Uterus (tissue), 2 donors: ENCODE results near the gene RFC5.

Source experiments
- POLR2A ChIP-seq, 2 donors: fragments of 450-650 bp; IDR thresholded peaks; one replicate each; pipeline ENCODE4 v1.6.1; 2016; ENCODE audit warnings: antibody characterized with exemption in 2 of 2, mild to moderate bottlenecking in 1 of 2, moderate library complexity in 1 of 2
- TF ChIP-seq, protein P1 (sequence below), 4 experiments: fragments of 200-600 bp in 2 of 4; fragments of 450-650 bp in 2 of 4; sonication (generic) in 2 of 4; IDR thresholded peaks; one replicate each; pipeline ENCODE4 v1.5.1; 2016 to 2019; ENCODE audit warnings: antibody characterized with exemption in 4 of 4, mild to moderate bottlenecking in 2 of 4, moderate library complexity in 1 of 4

DNA sequence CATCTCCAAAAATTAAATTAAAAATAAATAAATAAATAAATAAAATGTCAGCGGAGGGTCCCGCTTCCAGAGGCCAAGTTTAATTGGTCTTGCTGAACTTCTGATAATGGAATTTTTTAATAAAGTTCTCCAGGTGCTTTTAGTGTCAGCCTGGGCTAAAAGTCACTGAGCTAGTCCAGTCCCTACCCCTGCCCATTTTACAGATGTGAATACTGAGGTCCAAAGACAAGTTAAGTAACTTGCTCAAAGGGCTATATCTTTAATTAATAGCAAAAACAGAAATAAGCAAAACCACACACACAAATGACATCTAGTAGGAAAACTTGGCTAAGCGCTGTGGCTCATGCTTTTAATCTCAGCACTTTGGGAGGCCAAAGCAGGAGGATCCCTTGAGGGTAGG lies 5.6 kb upstream of the RFC5 start:
- TF ChIP-seq, protein P1, sequence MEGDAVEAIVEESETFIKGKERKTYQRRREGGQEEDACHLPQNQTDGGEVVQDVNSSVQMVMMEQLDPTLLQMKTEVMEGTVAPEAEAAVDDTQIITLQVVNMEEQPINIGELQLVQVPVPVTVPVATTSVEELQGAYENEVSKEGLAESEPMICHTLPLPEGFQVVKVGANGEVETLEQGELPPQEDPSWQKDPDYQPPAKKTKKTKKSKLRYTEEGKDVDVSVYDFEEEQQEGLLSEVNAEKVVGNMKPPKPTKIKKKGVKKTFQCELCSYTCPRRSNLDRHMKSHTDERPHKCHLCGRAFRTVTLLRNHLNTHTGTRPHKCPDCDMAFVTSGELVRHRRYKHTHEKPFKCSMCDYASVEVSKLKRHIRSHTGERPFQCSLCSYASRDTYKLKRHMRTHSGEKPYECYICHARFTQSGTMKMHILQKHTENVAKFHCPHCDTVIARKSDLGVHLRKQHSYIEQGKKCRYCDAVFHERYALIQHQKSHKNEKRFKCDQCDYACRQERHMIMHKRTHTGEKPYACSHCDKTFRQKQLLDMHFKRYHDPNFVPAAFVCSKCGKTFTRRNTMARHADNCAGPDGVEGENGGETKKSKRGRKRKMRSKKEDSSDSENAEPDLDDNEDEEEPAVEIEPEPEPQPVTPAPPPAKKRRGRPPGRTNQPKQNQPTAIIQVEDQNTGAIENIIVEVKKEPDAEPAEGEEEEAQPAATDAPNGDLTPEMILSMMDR (IDR thresholded peaks at IDR 0.05): no peak
- TF ChIP-seq POLR2A (IDR thresholded peaks at IDR 0.05): no peak
